Activated CD8-positive, alpha-beta memory T cell treated with anti-CD3 and anti-CD28 coated beads for 1 hour (primary cell): ENCODE results near the gene ELMOD3.
"Not testable (repeated sequence)": the region's sequence is repeated elsewhere in the genome, so short reads cannot be mapped to it uniquely, and the experiment has no call there.

Experiments
- DNase-seq, 2 donors: peaks; one replicate each; pipeline ENCODE4 v3.0.0-alpha.2; 2020; ENCODE audit warnings: low read depth in 1 of 2; ENCODE audit errors: extremely low read depth in 1 of 2

Gene ELMOD3

GRCh38 chr2:85400023-85400422 is 45.5 kb downstream of the ELMOD3 start:
- no peak for DNase-seq

GRCh38 chr2:85400541-85401463 is 46.2 kb downstream of the ELMOD3 start:
- DNase-seq: no peak

- no peak for DNase-seq
These were observed 46.9 kb downstream of the ELMOD3 start for GRCh38 chr2:85401464-85401805.

- DNase-seq: no peak
These were observed 47.3 kb downstream of the ELMOD3 start for GRCh38 chr2:85401844-85402243.

- peak; percentile 44 to 46 for DNase-seq
These were observed 50.9 kb downstream of the ELMOD3 start for GRCh38 chr2:85405201-85406059.

- DNase-seq: no peak
These were observed 55.4 kb downstream of the ELMOD3 start, which contains the start of gene CAPG for GRCh38 chr2:85409845-85410583. Gene CAPG, minus strand, starts transcription at chr2:85410366. Its CDS starts 8,221 bp downstream, at chr2:85402145.

- DNase-seq: no peak
These were observed 56.2 kb downstream of the ELMOD3 start for GRCh38 chr2:85410584-85411404.

GRCh38 chr2:85411405-85411748 is 56.8 kb downstream of the ELMOD3 start:
- no peak for DNase-seq

GRCh38 chr2:85413592-85414420 is 59.2 kb downstream of the ELMOD3 start:
- DNase-seq: peak; percentile 29 to 30

GRCh38 chr2:85414421-85414759 is 59.8 kb downstream of the ELMOD3 start:
- DNase-seq: not testable (repeated sequence)

GRCh38 chr2:85414761-85415553 is 60.4 kb downstream of the ELMOD3 start:
- DNase-seq: no peak

GRCh38 chr2:85415980-85416650 is 61.5 kb downstream of the ELMOD3 start:
- DNase-seq: no peak

- peak; percentile 32 to 73 for DNase-seq
These were observed 63.8 kb downstream of the ELMOD3 start, which contains the start of gene SH2D6 for GRCh38 chr2:85418132-85419008. Gene SH2D6, plus strand, starts transcription at chr2:85418714. Its CDS starts 10,752 bp downstream, at chr2:85429466.

- DNase-seq: no peak
These were observed 64.6 kb downstream of the ELMOD3 start for GRCh38 chr2:85419009-85419675.

GRCh38 chr2:85420536-85421259 is 66.1 kb downstream of the ELMOD3 start:
- DNase-seq: peak; percentile 75 to 86
